ENCODE results near the gene SLC25A22. TPM values are rescaled to one million over a fixed set of nuclear protein-coding genes. Genes with fewer than 3 reads are reported as not detected.

The SLC25A22 gene
- total and polyA plus RNA-seq, 10 of the 15 experiments (the other 5 are each of a cell fraction or from before 2014, with no cell fraction given): 0.27 to 27.0 (median 8.2) TPM

GRCh38 chr11:746289-747157 is 51.6 kb downstream of the SLC25A22 start (continued):
- TF ChIP-seq ZNF687 (IDR thresholded peaks at IDR 0.05) (no peak), CTCF (IDR thresholded peaks at IDR 0.05 in 2 of 3, conservative IDR thresholded peaks at IDR 0.05 in 1 of 3; ENCODE audit: control insufficient read depth in 2 of 3, extremely low read depth in 1 of 3, insufficient read depth in 1 of 3, low read depth in 3 of 3, low read length in 3 of 3) (no peak), ZNF274 (IDR thresholded peaks at IDR 0.05; ENCODE audit: insufficient read depth, insufficient read length) (no peak), SMAD5 (IDR thresholded peaks at IDR 0.05; ENCODE audit: low read depth) (no peak)
